ENCODE measurements around the gene GCLM.

Gene GCLM

GRCh38 chr1:93938461-93939145, 29.4 kb upstream of the GCLM start:
- TF ChIP-seq, protein P1, sequence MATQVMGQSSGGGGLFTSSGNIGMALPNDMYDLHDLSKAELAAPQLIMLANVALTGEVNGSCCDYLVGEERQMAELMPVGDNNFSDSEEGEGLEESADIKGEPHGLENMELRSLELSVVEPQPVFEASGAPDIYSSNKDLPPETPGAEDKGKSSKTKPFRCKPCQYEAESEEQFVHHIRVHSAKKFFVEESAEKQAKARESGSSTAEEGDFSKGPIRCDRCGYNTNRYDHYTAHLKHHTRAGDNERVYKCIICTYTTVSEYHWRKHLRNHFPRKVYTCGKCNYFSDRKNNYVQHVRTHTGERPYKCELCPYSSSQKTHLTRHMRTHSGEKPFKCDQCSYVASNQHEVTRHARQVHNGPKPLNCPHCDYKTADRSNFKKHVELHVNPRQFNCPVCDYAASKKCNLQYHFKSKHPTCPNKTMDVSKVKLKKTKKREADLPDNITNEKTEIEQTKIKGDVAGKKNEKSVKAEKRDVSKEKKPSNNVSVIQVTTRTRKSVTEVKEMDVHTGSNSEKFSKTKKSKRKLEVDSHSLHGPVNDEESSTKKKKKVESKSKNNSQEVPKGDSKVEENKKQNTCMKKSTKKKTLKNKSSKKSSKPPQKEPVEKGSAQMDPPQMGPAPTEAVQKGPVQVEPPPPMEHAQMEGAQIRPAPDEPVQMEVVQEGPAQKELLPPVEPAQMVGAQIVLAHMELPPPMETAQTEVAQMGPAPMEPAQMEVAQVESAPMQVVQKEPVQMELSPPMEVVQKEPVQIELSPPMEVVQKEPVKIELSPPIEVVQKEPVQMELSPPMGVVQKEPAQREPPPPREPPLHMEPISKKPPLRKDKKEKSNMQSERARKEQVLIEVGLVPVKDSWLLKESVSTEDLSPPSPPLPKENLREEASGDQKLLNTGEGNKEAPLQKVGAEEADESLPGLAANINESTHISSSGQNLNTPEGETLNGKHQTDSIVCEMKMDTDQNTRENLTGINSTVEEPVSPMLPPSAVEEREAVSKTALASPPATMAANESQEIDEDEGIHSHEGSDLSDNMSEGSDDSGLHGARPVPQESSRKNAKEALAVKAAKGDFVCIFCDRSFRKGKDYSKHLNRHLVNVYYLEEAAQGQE (IDR thresholded peaks at IDR 0.05; ENCODE audit: insufficient read depth in 1 of 2, low read depth in 2 of 2, low read length in 2 of 2), result peak in 1 of 2 experiments; percentile 45; a peak in 1 of 4 replicates
- no peak for TF ChIP-seq SIN3A (IDR thresholded peaks at IDR 0.05; ENCODE audit: borderline replicate concordance, insufficient read depth, low read length)

DNA sequence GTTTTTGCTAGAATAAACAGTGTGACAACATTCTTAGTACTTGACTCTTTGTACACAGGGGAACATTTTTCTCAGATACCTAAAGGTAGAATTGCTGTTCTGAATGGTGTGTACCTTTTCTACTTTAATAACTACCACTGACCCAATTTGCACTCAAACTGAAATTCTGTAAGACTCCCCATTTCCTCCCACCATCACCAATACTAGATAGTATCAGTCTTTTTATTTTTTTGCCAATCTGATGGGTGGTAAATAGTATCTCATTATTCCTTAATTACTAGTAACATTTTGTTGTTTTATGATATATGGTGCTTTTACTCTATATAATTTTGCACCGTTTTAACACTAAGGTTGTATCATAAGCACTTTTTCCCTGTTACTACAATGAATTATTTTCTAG, 28.8 kb upstream of the GCLM start:
- TF ChIP-seq TAF1 (IDR thresholded peaks at IDR 0.05; ENCODE audit: borderline replicate concordance, insufficient read depth, low read length) (no peak), FOXP2 (optimal IDR thresholded peaks at IDR 0.05; ENCODE audit: borderline replicate concordance, extremely low read depth, extremely low read length, insufficient read depth) (no peak), SIN3A (IDR thresholded peaks at IDR 0.05; ENCODE audit: borderline replicate concordance, insufficient read depth, low read length) (no peak), POLR2AphosphoS5 (IDR thresholded peaks at IDR 0.05; ENCODE audit: low read depth, low read length) (no peak)
- TF ChIP-seq, protein P1 (IDR thresholded peaks at IDR 0.05; ENCODE audit: insufficient read depth in 1 of 2, low read depth in 2 of 2, low read length in 2 of 2), result no peak

DNA sequence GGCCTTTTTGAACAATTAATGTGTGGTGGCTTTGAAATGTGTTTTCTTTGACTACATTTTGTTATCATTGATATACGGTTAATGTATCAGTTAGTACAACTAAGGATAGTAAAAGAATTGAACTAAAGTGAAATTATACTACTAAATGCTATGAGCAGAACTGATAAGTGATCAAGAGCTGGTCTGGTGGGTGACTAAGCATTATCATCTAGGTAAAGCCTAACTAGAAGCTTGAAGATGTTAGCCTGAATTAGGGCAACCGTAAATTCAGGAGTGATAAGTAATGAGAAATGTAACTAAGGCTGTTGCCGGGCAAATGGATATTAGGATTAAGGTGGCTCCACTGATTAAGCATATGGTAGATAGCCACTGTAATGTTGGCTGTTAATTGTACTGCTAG, 16.0 kb upstream of the GCLM start:
- TF ChIP-seq, protein P1 (IDR thresholded peaks at IDR 0.05; ENCODE audit: insufficient read depth in 1 of 2, low read depth in 2 of 2, low read length in 2 of 2), result no peak
- TF ChIP-seq SIN3A (IDR thresholded peaks at IDR 0.05; ENCODE audit: borderline replicate concordance, insufficient read depth, low read length), result no peak
- no peak for TF ChIP-seq TAF1 (IDR thresholded peaks at IDR 0.05; ENCODE audit: borderline replicate concordance, insufficient read depth, low read length)
- TF ChIP-seq FOXP2 (optimal IDR thresholded peaks at IDR 0.05; ENCODE audit: borderline replicate concordance, extremely low read depth, extremely low read length, insufficient read depth), result no peak
- TF ChIP-seq POLR2AphosphoS5 (IDR thresholded peaks at IDR 0.05; ENCODE audit: low read depth, low read length), result no peak

DNA sequence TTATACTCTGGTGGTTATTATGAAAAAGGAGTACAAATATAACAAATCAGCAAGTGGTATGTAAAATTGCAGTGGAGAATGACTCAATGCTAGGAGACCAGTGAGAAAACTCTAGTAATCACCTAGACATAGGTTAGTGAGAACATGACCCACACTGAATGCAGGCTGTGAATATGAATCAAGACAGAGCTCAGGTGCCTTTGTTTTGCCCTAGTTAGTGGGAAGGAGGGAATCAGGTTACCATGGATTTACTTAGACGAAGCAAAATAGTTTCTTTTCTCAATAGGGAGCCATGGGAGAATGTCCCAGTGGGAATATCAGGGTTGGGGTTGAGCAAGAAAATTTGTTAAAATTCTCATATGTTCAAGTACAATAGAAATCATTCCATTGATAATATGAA, 10.6 kb upstream of the GCLM start:
- TF ChIP-seq POLR2AphosphoS5 (IDR thresholded peaks at IDR 0.05; ENCODE audit: low read depth, low read length), result no peak
- TF ChIP-seq TAF1 (IDR thresholded peaks at IDR 0.05; ENCODE audit: borderline replicate concordance, insufficient read depth, low read length), result no peak
- TF ChIP-seq, protein P1 (IDR thresholded peaks at IDR 0.05; ENCODE audit: insufficient read depth in 1 of 2, low read depth in 2 of 2, low read length in 2 of 2), result no peak
- TF ChIP-seq FOXP2 (optimal IDR thresholded peaks at IDR 0.05; ENCODE audit: borderline replicate concordance, extremely low read depth, extremely low read length, insufficient read depth), result no peak

GRCh38 chr1:93917302-93917701, 8.1 kb upstream of the GCLM start:
- TF ChIP-seq FOXP2 (optimal IDR thresholded peaks at IDR 0.05; ENCODE audit: borderline replicate concordance, extremely low read depth, extremely low read length, insufficient read depth) (no peak), SIN3A (IDR thresholded peaks at IDR 0.05; ENCODE audit: borderline replicate concordance, insufficient read depth, low read length) (no peak), POLR2AphosphoS5 (IDR thresholded peaks at IDR 0.05; ENCODE audit: low read depth, low read length) (no peak), TAF1 (IDR thresholded peaks at IDR 0.05; ENCODE audit: borderline replicate concordance, insufficient read depth, low read length) (no peak)
- TF ChIP-seq, protein P1 (IDR thresholded peaks at IDR 0.05; ENCODE audit: insufficient read depth in 1 of 2, low read depth in 2 of 2, low read length in 2 of 2), result no peak

Data from PFSK-1 (cell line).